BLaER1 treated with 17β-estradiol and CSF1 and Interleukin-3, amounts not matched to agents 10 nM and 100 nM (cell line): ENCODE results near the gene RMC1.

ENCODE experiments used
- H3K27ac ChIP-seq, 11 experiments: shearing (Covaris generic); formaldehyde crosslinking; 2 replicates each; pipeline ENCODE4 v1.8.1; 2022
- H3K27me3 ChIP-seq, 11 experiments: shearing (Covaris generic); formaldehyde crosslinking; 2 replicates each; pipeline ENCODE4 v1.8.1; 2022
- H3K36me3 ChIP-seq, 11 experiments: shearing (Covaris generic); formaldehyde crosslinking; 2 replicates each; pipeline ENCODE4 v1.8.1; 2022
- H3K4me1 ChIP-seq, 10 experiments: shearing (Covaris generic); formaldehyde crosslinking; 2 replicates each; pipeline ENCODE4 v1.8.1; 2022
- H3K4me2 ChIP-seq, 11 experiments: shearing (Covaris generic); formaldehyde crosslinking; 2 replicates each; pipeline ENCODE4 v1.8.1; 2022
- H3K4me3 ChIP-seq, 10 experiments: shearing (Covaris generic); formaldehyde crosslinking; 2 replicates each; pipeline ENCODE4 v1.8.1; 2022
- H3K9ac ChIP-seq, 11 experiments: shearing (Covaris generic); formaldehyde crosslinking; 2 replicates each; pipeline ENCODE4 v1.8.1; 2022
- H3K9me3 ChIP-seq, 11 experiments: shearing (Covaris generic); formaldehyde crosslinking; replicated peaks in 1 of 11; 2 replicates each; pipeline ENCODE4 v1.8.1; 2022
- H4K20me1 ChIP-seq, 11 experiments: shearing (Covaris generic); formaldehyde crosslinking; 2 replicates each; pipeline ENCODE4 v1.8.1; 2022
- Cebpa-rat ChIP-seq, 11 experiments: shearing (Covaris generic); IDR thresholded peaks; 2 replicates each; pipeline ENCODE4 v1.8.1; 2022

Gene RMC1

DNA sequence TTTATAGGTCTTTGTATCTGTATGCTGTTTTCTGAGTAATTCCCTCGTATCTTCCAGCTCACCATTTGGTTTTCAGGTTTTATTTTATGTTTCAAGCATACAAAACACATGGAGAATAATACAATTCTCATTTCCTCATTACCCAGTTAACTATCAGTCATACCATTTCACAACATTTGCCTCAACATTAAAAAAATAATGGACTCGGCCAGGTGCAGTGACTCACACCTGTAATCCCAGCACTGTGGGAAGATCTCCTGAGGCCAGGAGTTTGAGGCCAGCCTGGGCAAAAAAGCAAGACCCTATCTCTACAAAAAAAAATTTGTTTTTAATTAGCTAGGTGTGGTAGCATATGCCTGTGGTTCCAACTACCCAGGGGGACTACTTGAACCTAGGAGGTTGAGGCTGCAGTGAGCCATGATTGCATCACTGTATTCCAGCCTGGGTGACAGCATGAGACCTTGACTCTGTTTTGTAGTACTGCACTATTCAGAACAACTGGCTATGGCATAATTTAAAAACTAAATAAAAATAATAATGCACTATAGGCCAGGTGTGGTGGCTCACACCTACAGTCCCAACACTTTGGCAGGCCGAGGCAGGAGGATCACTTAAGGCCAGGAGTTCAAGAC is 62.7 kb downstream of the RMC1 start:
- H3K4me1 ChIP-seq = peaks cover 0 to 14% (median 9%) of the 10 kb centered on the region in 10 experiments; a peak in 10 of 20 replicates
- H3K36me3 ChIP-seq = peaks cover 87 to 100% (median 99%) of the 10 kb centered on the region in 11 experiments
- no peaks in the 10 kb centered on the region for H3K9me3 ChIP-seq
- H4K20me1 ChIP-seq = peaks cover 0 to 100% (median 6%) of the 10 kb centered on the region in 11 experiments; a peak in 10 of 22 replicates
- no peak for TF ChIP-seq Cebpa-rat (IDR thresholded peaks at IDR 0.05)
- peaks cover 0 to 13% (median 0%) of the 10 kb centered on the region in 11 experiments; a peak in 4 of 22 replicates for H3K27me3 ChIP-seq
- H3K4me3 ChIP-seq = no peak overlapping the region
- H3K4me2 ChIP-seq = no peak overlapping the region
- H3K9ac ChIP-seq = no peak overlapping the region
- H3K27ac ChIP-seq = no peak overlapping the region

DNA sequence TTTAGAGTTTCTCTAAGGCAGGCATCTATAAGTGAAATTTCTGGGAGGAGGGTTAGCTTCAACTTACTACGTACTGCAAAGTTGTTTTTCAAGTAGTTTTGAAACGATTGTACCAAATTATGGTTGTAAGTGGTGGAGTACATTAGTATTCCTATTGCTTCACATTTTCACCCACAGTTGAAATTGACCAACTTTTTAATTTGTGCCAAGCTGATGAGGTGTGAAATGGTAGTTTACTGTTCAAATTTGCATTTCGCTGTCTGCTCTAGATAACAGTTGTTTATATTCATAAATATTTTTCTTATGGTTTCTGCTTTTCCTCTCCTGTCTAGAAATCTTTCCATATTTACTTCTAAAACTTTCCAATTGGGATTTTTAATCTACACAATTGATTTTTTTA is 64.4 kb downstream of the RMC1 start:
- no peak overlapping the region for H3K27ac ChIP-seq
- no peak overlapping the region for H3K4me2 ChIP-seq
- no peak overlapping the region for H3K9ac ChIP-seq
- peaks cover 0 to 16% (median 9%) of the 10 kb centered on the region in 10 experiments; a peak in 10 of 20 replicates for H3K4me1 ChIP-seq
- H4K20me1 ChIP-seq = peaks cover 0 to 100% (median 14%) of the 10 kb centered on the region in 11 experiments; a peak in 13 of 22 replicates
- H3K4me3 ChIP-seq = no peak overlapping the region
- H3K9me3 ChIP-seq = no peaks in the 10 kb centered on the region
- peaks cover 0 to 22% (median 0%) of the 10 kb centered on the region in 11 experiments; a peak in 4 of 22 replicates for H3K27me3 ChIP-seq
- H3K36me3 ChIP-seq = peaks cover 87 to 100% (median 99%) of the 10 kb centered on the region in 11 experiments
- no peak for TF ChIP-seq Cebpa-rat (IDR thresholded peaks at IDR 0.05)

DNA sequence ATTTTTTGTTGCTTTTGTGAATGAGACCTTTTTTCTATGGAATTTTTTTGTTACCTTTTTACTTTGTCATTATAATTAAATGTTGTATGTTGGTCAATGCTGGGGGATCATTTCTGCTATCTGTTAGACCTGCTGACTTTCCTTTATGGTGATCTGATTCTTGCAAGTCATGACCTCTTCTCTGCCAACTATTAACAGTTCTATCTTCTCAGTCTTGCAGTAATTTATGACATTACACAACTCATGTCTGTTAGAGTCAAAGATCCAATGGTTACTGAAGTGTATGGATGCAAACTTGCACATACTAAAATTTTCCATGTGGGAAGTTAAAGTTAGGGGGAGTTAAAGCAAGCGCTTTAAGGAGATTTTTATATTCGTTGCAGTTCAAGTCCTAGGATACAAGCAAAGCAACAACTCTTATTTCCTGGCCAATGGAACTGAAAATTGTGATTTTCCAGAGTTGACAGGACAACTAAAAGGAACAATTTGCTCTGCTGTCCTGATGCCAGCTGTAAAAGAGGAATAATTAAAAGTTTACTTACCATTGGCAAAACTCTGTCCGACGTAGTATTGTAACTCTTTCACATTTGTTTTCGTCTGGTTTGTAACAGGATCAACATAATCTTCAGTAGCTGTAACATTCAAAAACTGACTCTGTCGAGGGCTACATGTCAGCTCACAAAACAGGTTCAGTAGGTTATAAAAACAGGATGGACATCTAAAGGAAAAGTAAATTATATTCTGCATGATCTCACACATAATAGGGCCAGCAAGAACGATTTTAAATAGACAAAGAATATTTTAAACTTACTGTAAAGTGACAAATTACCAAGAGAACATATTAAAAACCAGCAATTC is 65.2 kb downstream of the RMC1 start:
- Histone ChIP-seq H4K20me1 (peaks cover 5 to 100% (median 21%) of the 10 kb centered on the region in 11 experiments; a peak in 16 of 22 replicates), H3K27me3 (peaks cover 0 to 23% (median 0%) of the 10 kb centered on the region in 11 experiments; a peak in 4 of 22 replicates), H3K9ac (no peak overlapping the region), H3K9me3 (no peaks in the 10 kb centered on the region), H3K27ac (no peak overlapping the region), H3K4me1 (peaks cover 2 to 23% (median 10%) of the 10 kb centered on the region in 10 experiments; a peak in 19 of 20 replicates), H3K4me3 (no peak overlapping the region), H3K36me3 (peaks cover 92 to 100% (median 99%) of the 10 kb centered on the region in 11 experiments), H3K4me2 (no peak overlapping the region)
- no peak for TF ChIP-seq Cebpa-rat (IDR thresholded peaks at IDR 0.05)

DNA sequence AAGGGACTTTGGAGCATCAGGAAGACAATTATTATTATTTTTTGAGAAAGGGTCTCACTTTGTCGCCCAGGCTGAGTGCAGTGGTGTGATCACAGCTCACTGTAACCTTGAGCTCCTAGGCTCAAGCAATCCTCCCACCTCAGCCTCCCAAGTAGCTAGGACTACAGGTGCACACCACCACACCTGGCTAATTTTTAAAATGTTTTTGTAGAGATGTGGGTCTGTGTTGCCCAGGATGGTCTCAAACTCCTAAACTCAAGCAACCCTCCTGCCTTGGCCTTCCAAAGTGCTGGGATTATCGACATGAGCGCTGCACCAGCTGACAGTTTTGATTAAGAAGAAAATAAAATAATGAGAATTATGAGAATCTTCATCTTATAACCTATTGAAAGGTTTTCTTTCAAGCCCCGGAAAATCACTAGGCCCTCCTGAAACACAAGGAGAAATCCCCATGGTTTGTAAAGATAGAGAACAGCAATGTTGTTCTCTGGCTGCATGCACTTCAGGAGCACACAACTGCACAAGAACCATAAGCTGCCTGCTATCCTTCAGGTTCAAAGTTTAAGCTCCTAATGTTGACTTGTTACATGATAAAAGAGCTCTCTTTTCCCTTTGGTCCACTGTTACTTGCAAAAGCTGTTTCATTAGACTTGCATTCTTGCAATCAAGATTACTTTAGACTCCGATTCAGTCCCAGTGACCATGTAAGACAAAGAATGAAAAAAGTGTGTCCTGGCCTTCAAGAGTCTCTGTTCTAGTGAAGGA is 66.2 kb downstream of the RMC1 start:
- H3K36me3 ChIP-seq = peaks cover 88 to 96% (median 91%) of the 10 kb centered on the region in 11 experiments
- no peak for TF ChIP-seq Cebpa-rat (IDR thresholded peaks at IDR 0.05)
- H3K27ac ChIP-seq = no peak overlapping the region
- peaks cover 13 to 100% (median 30%) of the 10 kb centered on the region in 11 experiments; a peak in 17 of 22 replicates for H4K20me1 ChIP-seq
- H3K27me3 ChIP-seq = peaks cover 0 to 23% (median 0%) of the 10 kb centered on the region in 11 experiments; a peak in 4 of 22 replicates
- peaks cover 11 to 23% (median 14%) of the 10 kb centered on the region in 10 experiments for H3K4me1 ChIP-seq
- H3K4me2 ChIP-seq = no peak overlapping the region
- no peaks in the 10 kb centered on the region for H3K9me3 ChIP-seq
- no peak overlapping the region for H3K4me3 ChIP-seq
- H3K9ac ChIP-seq = no peak overlapping the region

DNA sequence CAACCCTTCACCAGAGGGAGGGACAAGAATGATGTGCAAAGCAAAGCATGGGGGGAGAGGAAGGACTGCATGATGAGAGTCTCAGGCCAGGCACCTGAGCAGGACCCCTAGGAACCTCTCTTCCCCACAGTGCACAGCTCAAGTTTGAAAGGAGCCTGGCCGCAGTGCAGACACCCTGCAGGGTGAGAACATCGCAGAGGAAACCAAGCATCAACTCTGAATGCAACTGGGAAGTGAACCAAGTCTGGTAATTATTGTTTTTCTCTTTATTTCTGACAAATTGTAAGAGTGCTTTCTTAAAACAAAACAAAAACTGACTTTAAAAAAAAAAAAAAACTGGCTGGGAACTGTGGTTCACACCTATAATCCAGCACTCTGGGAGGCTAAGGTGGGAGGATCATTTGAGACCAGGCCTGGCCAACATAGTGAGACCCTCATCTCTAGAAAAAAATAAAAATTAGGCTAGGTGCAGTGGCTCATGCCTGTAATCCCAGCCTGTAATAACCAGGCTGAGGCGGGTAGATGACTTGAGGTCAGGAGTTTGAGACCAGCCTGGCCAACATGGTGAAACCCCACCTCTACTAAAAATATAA is 67.7 kb downstream of the RMC1 start:
- no peaks in the 10 kb centered on the region for H3K9me3 ChIP-seq
- H3K4me1 ChIP-seq = peaks cover 25 to 37% (median 27%) of the 10 kb centered on the region in 10 experiments
- H3K4me3 ChIP-seq = no peak overlapping the region
- H3K27ac ChIP-seq = no peak overlapping the region
- no peak for TF ChIP-seq Cebpa-rat (IDR thresholded peaks at IDR 0.05)
- H3K4me2 ChIP-seq = no peak overlapping the region
- H3K36me3 ChIP-seq = peaks cover 82 to 91% (median 86%) of the 10 kb centered on the region in 11 experiments
- peaks cover 0 to 23% (median 0%) of the 10 kb centered on the region in 11 experiments; a peak in 3 of 22 replicates for H3K27me3 ChIP-seq
- H4K20me1 ChIP-seq = peaks cover 22 to 100% (median 45%) of the 10 kb centered on the region in 11 experiments; a peak in 19 of 22 replicates
- H3K9ac ChIP-seq = no peak overlapping the region

DNA sequence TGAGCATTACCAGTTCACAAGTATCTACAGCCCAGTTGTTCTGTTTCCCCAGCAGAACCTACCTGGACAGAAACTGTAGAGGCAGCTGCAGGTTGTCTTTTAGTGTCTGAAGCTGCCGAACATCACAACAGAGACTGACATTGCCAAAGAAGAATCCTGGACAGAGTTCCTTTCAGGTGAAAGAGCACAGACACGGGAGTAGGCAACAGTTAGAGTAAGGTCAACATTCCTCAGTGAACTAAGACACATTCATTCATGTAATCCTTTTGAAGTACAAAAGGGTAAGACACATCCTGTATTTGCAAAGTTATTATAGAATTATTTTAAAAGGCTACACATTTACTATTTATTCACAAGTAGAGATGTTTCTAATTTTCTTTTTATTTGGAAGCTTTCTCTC is 68.7 kb downstream of the RMC1 start:
- Histone ChIP-seq H3K27me3 (peaks cover 0 to 23% (median 0%) of the 10 kb centered on the region in 11 experiments; a peak in 3 of 22 replicates), H4K20me1 (peaks cover 22 to 100% (median 48%) of the 10 kb centered on the region in 11 experiments; a peak in 19 of 22 replicates), H3K9me3 (0 out of 22 replicates have a peak, but pooled peaks cover 0 to 3% (median 0%) of the 10 kb centered on the region in 11 experiments), H3K9ac (no peak overlapping the region), H3K4me3 (no peak overlapping the region), H3K36me3 (peaks cover 77 to 87% (median 82%) of the 10 kb centered on the region in 11 experiments), H3K4me2 (no peak overlapping the region), H3K27ac (no peak overlapping the region), H3K4me1 (peaks cover 25 to 41% (median 28%) of the 10 kb centered on the region in 10 experiments)
- TF ChIP-seq Cebpa-rat (IDR thresholded peaks at IDR 0.05) = no peak

DNA sequence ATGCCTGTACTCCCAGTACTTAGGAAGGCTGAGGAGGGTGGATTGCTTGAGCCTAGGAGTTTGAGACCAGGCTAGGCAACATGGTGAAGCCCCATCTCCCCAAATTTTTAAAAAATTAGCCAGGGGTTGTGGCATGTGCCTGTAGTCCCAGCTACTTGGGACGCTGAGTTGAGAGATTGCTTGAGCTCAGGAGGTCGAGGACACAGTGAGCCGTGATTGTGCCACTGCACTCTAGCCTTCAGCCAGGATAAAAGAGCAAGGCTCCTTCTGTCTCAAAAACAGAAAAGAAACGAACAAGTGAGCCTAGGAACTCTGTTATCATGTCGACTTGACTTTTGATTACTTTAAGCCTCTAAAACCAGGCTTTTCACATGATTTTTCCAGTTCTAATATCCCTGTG is 69.3 kb downstream of the RMC1 start:
- Histone ChIP-seq H3K4me1 (peaks cover 25 to 41% (median 28%) of the 10 kb centered on the region in 10 experiments), H3K9ac (no peak overlapping the region), H3K9me3 (peaks cover 0 to 3% (median 0%) of the 10 kb centered on the region in 11 experiments; a peak in 1 of 22 replicates), H4K20me1 (peaks cover 22 to 100% (median 51%) of the 10 kb centered on the region in 11 experiments; a peak in 19 of 22 replicates), H3K36me3 (peaks cover 73 to 83% (median 78%) of the 10 kb centered on the region in 11 experiments), H3K27ac (no peak overlapping the region), H3K4me2 (peak overlapping the region in 2 of 11 experiments; percentile 88 to 92; a peak in 2 of 22 replicates), H3K27me3 (peaks cover 0 to 23% (median 0%) of the 10 kb centered on the region in 11 experiments; a peak in 3 of 22 replicates), H3K4me3 (no peak overlapping the region)
- no peak for TF ChIP-seq Cebpa-rat (IDR thresholded peaks at IDR 0.05)
